ENCODE results near the gene TMED8.

The TMED8 gene

DNA sequence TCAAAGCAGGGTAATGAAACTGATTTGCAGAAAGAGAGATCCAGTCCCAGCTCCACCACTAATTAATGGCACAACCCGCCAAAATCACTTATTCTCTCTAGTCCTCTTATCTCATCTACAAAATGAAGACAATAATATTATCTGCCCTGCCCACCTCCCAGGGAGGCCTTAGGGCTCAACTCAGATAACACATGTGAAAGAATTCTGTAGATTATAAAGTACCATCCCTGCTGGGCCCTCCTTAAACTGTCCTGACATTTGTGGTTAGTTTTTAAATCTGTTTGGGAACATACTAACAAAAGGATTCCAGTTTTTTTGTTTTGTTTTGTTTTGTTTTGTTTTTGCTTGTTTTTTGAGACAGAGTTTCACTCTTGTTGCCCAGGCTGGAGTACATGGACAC is 63.5 kb downstream of the TMED8 start:
- H3K36me3 Mint-ChIP-seq (ENCODE audit: low read depth) = peaks cover 12% of the 10 kb centered on the region
- H3K9me3 Mint-ChIP-seq = no peaks in the 10 kb centered on the region
- H3K27ac Mint-ChIP-seq = peak overlapping the region; percentile 14 to 71 (median 36)
- TF ChIP-seq CTCF (IDR thresholded peaks at IDR 0.05; ENCODE audit: unreplicated experiment in 3 of 3) = no peak
- no peaks in the 10 kb centered on the region for H3K27me3 Mint-ChIP-seq (ENCODE audit: low read depth)
- peaks cover 60% of the 10 kb centered on the region for H3K4me1 Mint-ChIP-seq
- H3K4me3 Mint-ChIP-seq = no peak overlapping the region

GRCh38 chr14:77311217-77311616 is 65.7 kb downstream of the TMED8 start:
- Mint-ChIP-seq H3K27me3 (ENCODE audit: low read depth) (no peaks in the 10 kb centered on the region), H3K27ac (no peak overlapping the region), H3K9me3 (no peaks in the 10 kb centered on the region), H3K36me3 (ENCODE audit: low read depth) (peaks cover 13% of the 10 kb centered on the region), H3K4me1 (peaks cover 60% of the 10 kb centered on the region), H3K4me3 (no peak overlapping the region)
- TF ChIP-seq CTCF (IDR thresholded peaks at IDR 0.05; ENCODE audit: unreplicated experiment in 3 of 3) = no peak

GRCh38 chr14:77310026-77310425 is 66.9 kb downstream of the TMED8 start:
- Mint-ChIP-seq H3K27ac (no peak overlapping the region), H3K27me3 (ENCODE audit: low read depth) (no peaks in the 10 kb centered on the region), H3K4me1 (peaks cover 59% of the 10 kb centered on the region), H3K9me3 (no peaks in the 10 kb centered on the region), H3K4me3 (no peak overlapping the region), H3K36me3 (ENCODE audit: low read depth) (peaks cover 15% of the 10 kb centered on the region)
- TF ChIP-seq CTCF (IDR thresholded peaks at IDR 0.05; ENCODE audit: unreplicated experiment in 3 of 3) = no peak

GRCh38 chr14:77309131-77309530 is 67.8 kb downstream of the TMED8 start:
- Mint-ChIP-seq H3K9me3 (no peaks in the 10 kb centered on the region), H3K4me3 (no peak overlapping the region), H3K27ac (peak overlapping the region in 2 of 3 experiments; percentile 7 to 50), H3K4me1 (peaks cover 57% of the 10 kb centered on the region), H3K36me3 (ENCODE audit: low read depth) (peaks cover 19% of the 10 kb centered on the region), H3K27me3 (ENCODE audit: low read depth) (no peaks in the 10 kb centered on the region)
- no peak for TF ChIP-seq CTCF (IDR thresholded peaks at IDR 0.05; ENCODE audit: unreplicated experiment in 3 of 3)

- Mint-ChIP-seq H3K4me3 (peak overlapping the region in 2 of 3 experiments; percentile 3 to 23), H3K27ac (peak overlapping the region; percentile 89 to 94 (median 92)), H3K9me3 (no peaks in the 10 kb centered on the region), H3K27me3 (ENCODE audit: low read depth) (no peaks in the 10 kb centered on the region), H3K4me1 (peaks cover 48% of the 10 kb centered on the region), H3K36me3 (ENCODE audit: low read depth) (peaks cover 26% of the 10 kb centered on the region)
- TF ChIP-seq CTCF (IDR thresholded peaks at IDR 0.05; ENCODE audit: unreplicated experiment in 3 of 3) = no peak
Measured at GRCh38 chr14:77306851-77307496, 69.9 kb downstream of the TMED8 start.

DNA sequence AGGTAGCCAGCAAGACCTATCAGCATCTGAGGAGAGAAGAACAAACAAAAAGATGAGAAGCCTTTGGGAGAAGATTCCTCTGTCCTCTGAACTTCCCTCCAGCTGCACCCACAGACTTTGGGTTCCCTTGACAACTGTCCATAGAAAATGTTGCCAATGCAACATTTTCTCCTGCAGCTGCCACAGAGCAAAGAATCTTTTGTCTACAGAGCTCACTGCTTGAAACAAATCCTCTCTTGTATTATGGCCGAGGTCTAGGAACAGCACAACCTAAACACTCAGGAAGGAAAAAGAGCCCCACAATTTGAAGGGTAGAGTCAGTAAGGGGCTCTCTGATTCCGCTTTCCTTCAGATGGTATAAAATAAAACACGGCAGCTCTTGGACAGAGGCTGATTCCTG is 70.5 kb downstream of the TMED8 start:
- TF ChIP-seq CTCF (IDR thresholded peaks at IDR 0.05; ENCODE audit: unreplicated experiment in 3 of 3) = no peak
- peaks cover 48% of the 10 kb centered on the region for H3K4me1 Mint-ChIP-seq
- no peaks in the 10 kb centered on the region for H3K27me3 Mint-ChIP-seq (ENCODE audit: low read depth)

More for the DNA sequence above, 70.5 kb downstream of the TMED8 start:
- H3K9me3 Mint-ChIP-seq = no peaks in the 10 kb centered on the region
- peak overlapping the region; percentile 89 to 94 (median 92) for H3K27ac Mint-ChIP-seq
- peaks cover 23% of the 10 kb centered on the region for H3K36me3 Mint-ChIP-seq (ENCODE audit: low read depth)
- H3K4me3 Mint-ChIP-seq = peak overlapping the region in 2 of 3 experiments; percentile 23 to 34

All from nephron (organoid).